Nephron progenitor cell (in vitro differentiated cells): Measurements from ENCODE around the gene KRT27.
"Not testable (repeated sequence)": the region's sequence is repeated elsewhere in the genome, so short reads cannot be mapped to it uniquely, and the experiment has no call there.

ENCODE experiments used
- DNase-seq: peaks from one replicate; pipeline ENCODE4 v3.0.0; 2021
- H3K27ac Mint-ChIP-seq: 2 replicates; pipeline ENCODE4 v1.8.0; 2021; ENCODE audit warnings: mild to moderate bottlenecking, moderate library complexity, mixed read lengths
- H3K27me3 Mint-ChIP-seq: 2 replicates; pipeline ENCODE4 v1.8.0; 2021; ENCODE audit warnings: mild to moderate bottlenecking, low read depth, mixed read lengths; ENCODE audit not compliant: poor library complexity
- H3K36me3 Mint-ChIP-seq: 2 replicates; pipeline ENCODE4 v1.8.0; 2021; ENCODE audit warnings: low read depth, mixed read lengths
- H3K4me1 Mint-ChIP-seq: 2 replicates; pipeline ENCODE4 v1.8.0; 2021; ENCODE audit warnings: mixed read lengths
- H3K4me3 Mint-ChIP-seq: 2 replicates; pipeline ENCODE4 v1.8.0; 2021; ENCODE audit warnings: mild to moderate bottlenecking, moderate library complexity, mixed read lengths
- H3K9me3 Mint-ChIP-seq: 2 replicates; pipeline ENCODE4 v1.8.0; 2021; ENCODE audit warnings: mild to moderate bottlenecking, moderate library complexity, mixed read lengths
- CTCF ChIP-seq: fragments of 200-600 bp; sonication (generic); IDR thresholded peaks from 2 replicates; pipeline ENCODE4 v1.5.0; 2021; ENCODE audit warnings: antibody characterized with exemption

The KRT27 gene

GRCh38 chr17:40760105-40761016, 22.0 kb downstream of the KRT27 start:
- DNase-seq: no peak
- peaks cover 4% of the 10 kb centered on the region for H3K36me3 Mint-ChIP-seq
- no peak overlapping the region for H3K4me3 Mint-ChIP-seq
- no peak for TF ChIP-seq CTCF
- peaks cover 9% of the 10 kb centered on the region for H3K27me3 Mint-ChIP-seq
- no peak overlapping the region for H3K27ac Mint-ChIP-seq
- H3K4me1 Mint-ChIP-seq: no peaks in the 10 kb centered on the region
- peaks cover 76% of the 10 kb centered on the region for H3K9me3 Mint-ChIP-seq

GRCh38 chr17:40755231-40755630, 27.1 kb downstream of the KRT27 start, which contains the start of gene KRT25:
KRT25 (minus strand) TSS chr17:40755331; CDS start chr17:40755271, 60 bp downstream.
- no peaks in the 10 kb centered on the region for H3K36me3 Mint-ChIP-seq
- DNase-seq: no peak
- H3K9me3 Mint-ChIP-seq: peaks cover 30% of the 10 kb centered on the region
- H3K27me3 Mint-ChIP-seq: peaks cover 27% of the 10 kb centered on the region
- no peaks in the 10 kb centered on the region for H3K4me1 Mint-ChIP-seq
- H3K4me3 Mint-ChIP-seq: no peak within 1 kb of the TSS
- TF ChIP-seq CTCF: no peak
- no peak within 1 kb of the TSS for H3K27ac Mint-ChIP-seq

- H3K27me3 Mint-ChIP-seq: peaks cover 32% of the 10 kb centered on the region
Measured at GRCh38 chr17:40753804-40754203, 28.5 kb downstream of the KRT27 start.

GRCh38 chr17:40751065-40751464, 31.3 kb downstream of the KRT27 start:
- Mint-ChIP-seq H3K9me3 (no peaks in the 10 kb centered on the region), H3K27me3 (peaks cover 31% of the 10 kb centered on the region), H3K36me3 (no peaks in the 10 kb centered on the region), H3K4me3 (no peak overlapping the region), H3K27ac (peak overlapping the region; percentile 48), H3K4me1 (no peaks in the 10 kb centered on the region)
- no peak for DNase-seq
- TF ChIP-seq CTCF: no peak

More at GRCh38 chr17:40753804-40754203, 28.5 kb downstream of the KRT27 start:
- Mint-ChIP-seq H3K27ac (no peak overlapping the region), H3K4me1 (no peaks in the 10 kb centered on the region), H3K36me3 (no peaks in the 10 kb centered on the region), H3K9me3 (peaks cover 16% of the 10 kb centered on the region), H3K4me3 (no peak overlapping the region)
- no peak for TF ChIP-seq CTCF
- DNase-seq: no peak

GRCh38 chr17:40750391-40750790, 32.0 kb downstream of the KRT27 start:
- H3K27me3 Mint-ChIP-seq: peaks cover 36% of the 10 kb centered on the region
- no peak for TF ChIP-seq CTCF
- no peak overlapping the region for H3K27ac Mint-ChIP-seq
- H3K36me3 Mint-ChIP-seq: no peaks in the 10 kb centered on the region
- no peak overlapping the region for H3K4me3 Mint-ChIP-seq
- no peak for DNase-seq
- no peaks in the 10 kb centered on the region for H3K4me1 Mint-ChIP-seq
- H3K9me3 Mint-ChIP-seq: no peaks in the 10 kb centered on the region

GRCh38 chr17:40748666-40749065, 33.7 kb downstream of the KRT27 start:
- not testable (repeated sequence) for H3K9me3 Mint-ChIP-seq, H3K36me3 Mint-ChIP-seq, H3K4me1 Mint-ChIP-seq, H3K27ac Mint-ChIP-seq, H3K4me3 Mint-ChIP-seq, DNase-seq
- peaks cover 45% of the 10 kb centered on the region for H3K27me3 Mint-ChIP-seq
